HG03521 (cell line): ENCODE measurements around the gene SOX6.
"Not testable (repeated sequence)": the region's sequence is repeated elsewhere in the genome, so short reads cannot be mapped to it uniquely, and the experiment has no call there.

Source experiments
- ATAC-seq: cut with Tn5 transposase; IDR thresholded peaks from one replicate; pipeline ENCODE4 v1.9.1; 2021; ENCODE audit warnings: mild to moderate bottlenecking, moderate library complexity; ENCODE audit not compliant: unreplicated experiment

The SOX6 gene

DNA sequence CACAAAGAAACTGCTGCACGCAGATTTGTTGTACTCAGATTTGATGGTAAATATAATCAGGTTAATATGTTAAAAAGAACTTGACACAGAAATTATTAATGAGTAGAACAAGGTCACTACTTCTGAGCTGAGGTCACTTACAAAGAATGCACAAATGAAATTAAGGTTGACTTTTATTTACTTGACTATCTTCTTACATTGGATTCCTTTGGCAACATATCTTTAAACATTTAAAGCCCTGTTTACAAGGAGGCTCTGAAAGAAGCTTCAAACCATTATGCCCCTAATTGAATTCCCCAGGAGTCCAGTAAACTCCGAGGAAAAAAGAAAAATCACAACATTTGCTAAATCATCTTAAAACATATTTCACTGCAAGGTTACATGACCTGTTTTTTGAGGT lies 245.5 kb downstream of the SOX6 start:
- ATAC-seq: no peak

DNA sequence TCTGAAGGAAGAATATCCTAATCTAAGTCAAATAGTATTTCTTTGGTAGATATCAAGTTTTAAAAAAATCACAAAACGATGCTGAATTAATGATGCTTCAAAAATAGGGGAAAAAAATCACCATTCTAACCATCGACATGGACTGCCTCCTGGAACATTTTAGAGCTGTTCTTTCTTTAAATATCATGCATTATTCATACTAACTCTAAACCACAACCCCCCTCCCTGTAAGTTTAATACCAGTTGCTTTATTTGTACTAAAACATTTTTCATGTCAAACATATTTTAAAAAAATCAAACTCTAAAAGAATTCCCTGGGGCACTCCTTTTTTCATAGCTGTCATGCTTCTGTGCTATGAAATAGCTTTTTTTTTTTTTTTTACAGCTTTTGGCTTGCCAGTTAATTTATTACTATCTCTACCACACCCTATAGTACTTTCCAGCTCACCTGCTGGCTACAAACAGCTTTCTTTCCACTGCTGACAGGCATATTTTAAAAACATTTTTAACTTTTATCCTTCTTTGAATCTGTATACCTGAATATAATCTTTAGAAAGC lies 256.9 kb downstream of the SOX6 start:
- ATAC-seq: no peak

- ATAC-seq: no peak
Measured at GRCh38 chr11:16098526-16099205, 257.7 kb downstream of the SOX6 start.

- no peak for ATAC-seq
Measured at GRCh38 chr11:16097543-16097942, 258.8 kb downstream of the SOX6 start.

- ATAC-seq: no peak
Measured at GRCh38 chr11:16096336-16096735, 260.0 kb downstream of the SOX6 start.

DNA sequence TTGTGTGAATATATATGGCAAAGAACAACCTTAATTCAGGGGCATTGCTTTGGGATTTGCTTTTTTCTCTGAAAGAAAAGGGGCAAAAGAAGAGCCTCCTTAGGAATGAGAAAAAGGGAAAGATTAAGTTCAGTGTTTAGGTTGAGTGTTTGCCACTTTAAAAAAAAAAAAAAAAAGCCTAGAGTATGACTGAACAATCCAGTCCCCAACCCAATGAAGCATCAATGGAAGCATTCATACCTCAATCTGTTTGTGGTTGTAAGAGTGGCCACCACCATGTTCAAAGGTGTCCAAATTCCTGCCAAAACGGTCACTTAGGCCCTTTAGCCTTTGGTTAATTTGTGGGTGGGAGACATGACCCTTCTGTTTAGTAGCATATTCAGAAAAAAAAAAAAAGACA lies 260.6 kb downstream of the SOX6 start:
- no peak for ATAC-seq

DNA sequence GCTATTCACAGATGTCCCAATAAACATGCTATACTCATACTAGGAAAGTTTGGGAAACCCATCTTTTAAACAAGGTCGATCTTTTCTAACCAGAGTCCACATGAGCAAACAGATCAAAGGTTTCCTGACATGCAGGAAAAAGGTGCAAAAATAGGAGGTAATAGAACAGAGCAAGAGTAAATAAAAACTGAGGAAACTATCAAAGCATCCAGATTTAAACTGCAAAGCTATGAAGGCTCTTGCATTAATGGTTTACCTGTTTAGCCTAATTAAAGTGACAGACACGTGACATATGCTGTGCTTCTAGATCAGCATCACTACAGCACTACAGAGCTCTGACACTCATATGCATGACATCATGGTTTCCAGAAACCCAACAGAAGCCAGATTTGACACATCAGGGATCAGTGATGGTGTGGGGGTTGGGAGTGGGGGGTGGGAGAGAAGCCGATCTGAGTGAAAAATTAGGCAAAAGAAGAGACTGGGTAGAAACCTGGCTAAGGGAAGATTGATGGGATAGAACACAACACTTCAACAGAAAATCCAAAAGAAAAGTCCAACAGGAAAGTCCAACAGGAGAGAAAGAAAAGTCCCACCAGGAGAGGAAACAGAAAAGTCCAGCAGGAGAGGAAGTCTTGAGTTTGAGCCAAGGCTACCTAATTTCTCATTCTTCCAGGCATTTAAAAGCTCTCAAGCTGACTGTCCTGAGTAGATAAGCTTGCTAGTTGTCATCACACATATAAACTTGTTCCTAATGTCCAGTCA lies 262.3 kb downstream of the SOX6 start:
- no peak for ATAC-seq

DNA sequence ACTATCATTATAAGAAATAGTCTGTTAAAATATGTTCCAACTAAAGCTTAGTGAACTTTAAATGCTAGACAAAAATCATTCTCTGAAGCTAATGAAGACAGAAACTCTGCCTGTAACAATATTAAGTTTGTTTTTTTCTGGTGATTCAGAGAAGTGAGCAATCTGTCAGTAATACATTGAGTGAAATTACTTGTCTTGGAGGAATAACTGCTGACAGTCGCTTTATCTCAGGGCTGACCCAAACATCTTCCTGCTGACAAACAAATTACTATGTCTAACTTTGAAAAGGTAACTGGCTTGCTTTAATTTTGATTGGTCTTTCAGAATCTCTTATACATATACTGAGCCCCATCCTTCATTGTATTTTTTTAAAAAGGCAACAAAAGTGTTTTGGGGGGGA lies 264.5 kb downstream of the SOX6 start:
- no peak for ATAC-seq

- ATAC-seq: no peak
Measured at GRCh38 chr11:16089481-16089880, 266.9 kb downstream of the SOX6 start.

DNA sequence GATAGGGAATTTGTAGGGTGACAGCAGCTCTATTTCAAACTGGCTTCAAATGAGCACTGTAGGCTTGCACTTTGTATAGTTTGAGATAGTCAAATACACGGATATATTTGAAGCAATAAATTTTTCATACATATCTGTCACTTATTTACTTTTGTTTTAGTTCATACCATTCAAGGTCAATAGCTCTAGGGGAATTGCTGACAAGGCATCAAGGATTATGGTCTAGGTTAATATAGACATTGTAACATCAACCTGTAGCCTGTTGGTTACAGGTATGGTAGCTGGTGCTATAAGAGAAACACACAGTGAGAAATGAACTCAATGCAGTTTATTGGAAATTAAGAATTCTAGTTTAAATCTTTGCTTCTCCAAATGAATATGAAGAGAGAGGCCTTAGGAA lies 267.6 kb downstream of the SOX6 start:
- ATAC-seq: no peak

DNA sequence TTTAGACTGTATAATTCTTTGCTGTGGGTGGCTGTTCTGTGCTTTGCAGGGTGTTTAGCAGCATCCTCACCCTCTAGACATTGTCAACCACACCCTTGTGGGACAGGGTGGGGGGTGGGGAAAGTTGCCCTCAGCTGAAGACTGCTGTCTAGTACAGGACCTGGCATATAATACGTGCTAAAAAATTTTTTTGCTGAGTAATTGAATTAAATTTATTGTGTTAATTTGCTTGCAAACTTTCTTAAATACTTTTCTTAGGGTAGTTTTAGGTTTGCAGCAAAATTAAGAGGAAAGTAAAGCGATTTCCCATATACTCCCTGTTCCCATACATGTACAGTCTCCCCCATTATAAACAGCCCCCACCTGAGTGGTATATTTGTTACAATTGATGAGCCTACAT lies 268.5 kb downstream of the SOX6 start:
- ATAC-seq: no peak

- ATAC-seq: no peak
Measured at GRCh38 chr11:16086229-16086819, 270.0 kb downstream of the SOX6 start.

GRCh38 chr11:16082095-16083055 lies 274.0 kb downstream of the SOX6 start:
- no peak for ATAC-seq

GRCh38 chr11:16081382-16082094 lies 274.8 kb downstream of the SOX6 start:
- no peak for ATAC-seq

GRCh38 chr11:16080688-16081381 lies 275.5 kb downstream of the SOX6 start:
- no peak for ATAC-seq

DNA sequence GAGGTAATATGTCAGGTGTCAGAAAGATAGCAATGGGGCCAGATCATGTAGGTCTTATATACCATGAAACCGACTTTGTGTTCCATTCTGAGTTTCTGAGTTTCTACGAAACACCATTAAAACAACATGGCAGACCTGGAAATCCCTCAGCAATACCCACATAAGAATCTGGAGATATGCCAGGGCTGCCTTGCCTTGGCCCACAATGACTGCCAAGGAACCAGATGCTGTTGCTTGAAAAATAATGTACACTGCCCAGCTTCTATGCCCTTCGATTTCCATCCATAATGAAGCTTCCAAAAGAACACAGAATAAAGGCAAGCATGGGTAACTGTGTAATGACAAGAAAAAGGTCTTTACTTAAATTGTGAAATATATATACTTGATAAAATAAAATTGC lies 277.4 kb downstream of the SOX6 start:
- no peak for ATAC-seq

GRCh38 chr11:16070573-16070972 lies 285.8 kb downstream of the SOX6 start:
- ATAC-seq: no peak

- ATAC-seq: not testable (repeated sequence)
Measured at GRCh38 chr11:16067268-16067667, 289.1 kb downstream of the SOX6 start.

GRCh38 chr11:16059332-16059731 lies 297.0 kb downstream of the SOX6 start:
- no peak for ATAC-seq

GRCh38 chr11:16058671-16059070 lies 297.7 kb downstream of the SOX6 start:
- no peak for ATAC-seq
